ENCODE measurements around the gene SLC22A4. TPM values are rescaled to one million over a fixed set of nuclear protein-coding genes. Genes with fewer than 3 reads are reported as not detected.
A peak's percentile ranks its signal among the peaks of the same experiment; 100 is the strongest.

SLC22A4 gene
- total RNA-seq, 1 donor from 2014 or later, result 0.06 TPM

GRCh38 chr5:132260051-132260450 is 34.1 kb upstream of the SLC22A4 start:
- Histone ChIP-seq H3K36me3 (no peaks in the 10 kb centered on the region), H3K79me2 (ENCODE audit: low read depth) (no peaks in the 10 kb centered on the region), H3K4me2 (no peak overlapping the region), H3K4me3 (no peak overlapping the region), H3K27ac (no peak overlapping the region), H3K9ac (no peak overlapping the region), H3F3A (ENCODE audit: low read depth) (no peaks in the 10 kb centered on the region), H4K20me1 (ENCODE audit: low read depth) (no peaks in the 10 kb centered on the region), H2AFZ (replicated peaks) (no peak overlapping the region), H3K9me3 (ENCODE audit: low read depth) (no peaks in the 10 kb centered on the region), H3K4me1 (peaks cover 13% of the 10 kb centered on the region), H3K27me3 (peaks cover 19% of the 10 kb centered on the region)
- H3K4me3 Mint-ChIP-seq, result peak overlapping the region; percentile 45
- H3K4me1 Mint-ChIP-seq, result peaks cover 40% of the 10 kb centered on the region
- H3K9me3 Mint-ChIP-seq, result no peaks in the 10 kb centered on the region
- no peak overlapping the region for H3K27ac Mint-ChIP-seq
- TF ChIP-seq EZH2 (IDR thresholded peaks at IDR 0.05) (no peak), EZH2phosphoT487 (IDR thresholded peaks at IDR 0.05) (no peak)
- H3K27me3 Mint-ChIP-seq (ENCODE audit: insufficient read depth, low read depth), result peaks cover 8% of the 10 kb centered on the region
- DNase-seq (ENCODE audit: low spot score), result no peak
- peaks cover 10% of the 10 kb centered on the region for H3K36me3 Mint-ChIP-seq

DNA sequence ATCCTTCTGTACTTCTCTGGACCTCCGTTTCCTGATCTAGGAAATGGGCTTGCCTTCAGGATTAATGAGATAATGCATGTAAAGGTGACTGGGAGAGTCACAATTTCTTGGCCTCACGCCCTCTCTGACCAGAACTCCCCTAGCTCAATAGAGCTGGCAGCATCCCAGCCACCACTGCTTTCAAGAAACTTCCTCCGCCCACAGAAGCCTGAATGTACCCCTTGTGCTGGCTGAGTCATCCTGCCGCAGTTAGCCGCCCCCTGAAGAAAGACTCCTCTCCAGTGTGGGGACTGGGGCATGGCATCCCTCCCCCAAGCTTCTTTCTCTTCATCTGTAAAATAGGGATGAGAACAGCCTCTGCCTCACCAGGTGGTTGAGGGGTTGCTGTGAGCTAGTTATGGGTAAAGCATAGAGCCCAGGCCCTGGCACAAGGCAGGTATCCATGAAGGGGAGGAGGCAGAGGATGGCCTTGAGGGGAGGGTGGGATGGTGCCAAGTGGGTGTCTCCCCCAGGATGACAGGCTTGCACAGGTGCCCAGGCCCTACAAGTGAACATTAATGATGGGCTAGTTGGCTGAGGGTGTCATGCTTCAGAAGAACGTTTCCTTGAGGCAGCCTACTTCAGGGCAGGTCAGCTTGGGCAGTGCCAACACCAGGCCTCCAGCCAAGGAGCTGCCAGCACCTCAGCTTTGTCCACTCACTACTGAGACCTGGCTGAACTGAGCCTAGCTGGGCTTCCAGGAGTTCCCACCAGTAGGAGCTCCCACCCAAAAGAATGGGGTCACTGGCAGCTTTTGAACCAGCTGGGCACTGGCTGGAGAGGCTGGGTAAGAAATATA is 33.3 kb upstream of the SLC22A4 start:
- H3K4me3 ChIP-seq, result no peak overlapping the region
- no peaks in the 10 kb centered on the region for H3F3A ChIP-seq (ENCODE audit: low read depth)
- no peaks in the 10 kb centered on the region for H3K9me3 Mint-ChIP-seq
- no peak overlapping the region for H3K27ac ChIP-seq
- H3K4me1 Mint-ChIP-seq, result peaks cover 47% of the 10 kb centered on the region
- TF ChIP-seq CTCF (IDR thresholded peaks at IDR 0.05) (no peak), EZH2phosphoT487 (IDR thresholded peaks at IDR 0.05) (no peak)
- H3K36me3 Mint-ChIP-seq, result peaks cover 10% of the 10 kb centered on the region
- DNase-seq (ENCODE audit: low spot score), result no peak
- H3K4me1 ChIP-seq, result peaks cover 13% of the 10 kb centered on the region
- no peak overlapping the region for H3K27ac Mint-ChIP-seq
- H3K79me2 ChIP-seq (ENCODE audit: low read depth), result no peaks in the 10 kb centered on the region
- no peak overlapping the region for H3K4me2 ChIP-seq
- no peak overlapping the region for H3K9ac ChIP-seq
- peak overlapping the region; percentile 45 for H3K4me3 Mint-ChIP-seq
- H4K20me1 ChIP-seq (ENCODE audit: low read depth), result no peaks in the 10 kb centered on the region
- H3K36me3 ChIP-seq, result no peaks in the 10 kb centered on the region
- H3K9me3 ChIP-seq (ENCODE audit: low read depth), result no peaks in the 10 kb centered on the region
- H2AFZ ChIP-seq (replicated peaks), result no peak overlapping the region
- H3K27me3 Mint-ChIP-seq (ENCODE audit: insufficient read depth, low read depth), result peaks cover 8% of the 10 kb centered on the region
- peaks cover 19% of the 10 kb centered on the region for H3K27me3 ChIP-seq

DNA sequence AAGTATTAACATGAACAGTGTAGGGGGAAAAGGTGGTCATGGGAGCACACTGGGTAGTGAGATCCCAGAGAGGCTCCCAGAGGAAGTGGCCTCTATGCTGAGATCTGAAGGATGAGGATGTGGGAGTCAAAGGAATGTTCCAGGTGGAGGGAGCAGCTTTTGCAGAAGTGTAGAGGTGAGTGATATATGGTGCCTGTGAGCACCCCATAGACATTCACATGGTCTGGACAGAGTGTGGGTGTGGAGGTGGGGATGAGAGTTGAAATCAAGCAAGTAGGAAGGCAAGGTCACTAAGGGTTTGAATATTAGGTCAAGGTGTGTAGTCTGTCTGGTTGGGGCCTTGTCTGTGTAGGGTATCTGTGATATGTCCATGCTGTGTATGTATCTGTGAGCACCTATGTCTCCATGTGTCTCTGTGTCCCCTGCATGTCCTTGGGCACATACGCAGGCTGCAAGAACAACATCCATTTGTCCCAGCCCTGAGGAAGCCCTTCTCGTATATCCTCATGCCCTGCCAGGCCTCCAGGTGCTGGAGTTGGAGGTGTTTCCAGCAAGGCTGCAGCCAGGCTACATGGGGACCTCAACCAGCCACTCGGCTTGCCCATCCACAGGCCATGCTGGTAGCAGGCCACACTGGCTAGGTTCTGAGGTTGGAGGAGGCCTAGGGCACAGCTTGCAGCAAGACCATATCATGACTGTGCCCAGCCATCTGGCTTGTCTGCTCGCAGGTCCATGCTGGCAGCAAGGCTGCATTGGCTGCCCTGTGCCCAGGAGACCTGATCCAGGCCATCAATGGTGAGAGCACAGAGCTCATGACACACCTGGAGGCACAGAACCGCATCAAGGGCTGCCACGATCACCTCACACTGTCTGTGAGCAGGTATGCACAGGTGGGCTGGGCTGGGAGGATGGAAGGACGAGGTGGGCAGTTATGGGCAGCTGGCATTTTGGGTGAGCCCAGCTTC is 32.0 kb upstream of the SLC22A4 start:
- Mint-ChIP-seq H3K27ac (no peak overlapping the region), H3K36me3 (peaks cover 12% of the 10 kb centered on the region), H3K27me3 (ENCODE audit: insufficient read depth, low read depth) (peaks cover 4% of the 10 kb centered on the region), H3K9me3 (no peaks in the 10 kb centered on the region), H3K4me3 (no peak overlapping the region), H3K4me1 (peaks cover 45% of the 10 kb centered on the region)
- H3K36me3 ChIP-seq, result no peaks in the 10 kb centered on the region
- H4K20me1 ChIP-seq (ENCODE audit: low read depth), result no peaks in the 10 kb centered on the region
- H3K9ac ChIP-seq, result no peak overlapping the region
- no peak for DNase-seq (ENCODE audit: low spot score)
- no peaks in the 10 kb centered on the region for H3K9me3 ChIP-seq (ENCODE audit: low read depth)
- H3K4me3 ChIP-seq, result no peak overlapping the region
- no peak overlapping the region for H3K4me2 ChIP-seq
- H2AFZ ChIP-seq (replicated peaks), result no peak overlapping the region
- no peak overlapping the region for H3K27ac ChIP-seq
- H3K27me3 ChIP-seq, result peaks cover 11% of the 10 kb centered on the region
- TF ChIP-seq EZH2phosphoT487 (IDR thresholded peaks at IDR 0.05) (no peak), CTCF (IDR thresholded peaks at IDR 0.05) (no peak), EZH2 (IDR thresholded peaks at IDR 0.05) (no peak)
- peaks cover 7% of the 10 kb centered on the region for H3K4me1 ChIP-seq
- no peaks in the 10 kb centered on the region for H3F3A ChIP-seq (ENCODE audit: low read depth)
- no peaks in the 10 kb centered on the region for H3K79me2 ChIP-seq (ENCODE audit: low read depth)
